Suppressor macrophage treated with lipopolysaccharide for 1 hour (primary cell): ENCODE data around the gene UBALD2.
A peak's percentile ranks its signal among the peaks of the same experiment; 100 is the strongest.
"Not testable (repeated sequence)": the region's sequence is repeated elsewhere in the genome, so short reads cannot be mapped to it uniquely, and the experiment has no call there.

ENCODE experiments used
- DNase-seq, 3 donors: peaks; one replicate each; pipeline ENCODE4 v3.0.0-alpha.2; 2020 to 2022

The UBALD2 gene

DNA sequence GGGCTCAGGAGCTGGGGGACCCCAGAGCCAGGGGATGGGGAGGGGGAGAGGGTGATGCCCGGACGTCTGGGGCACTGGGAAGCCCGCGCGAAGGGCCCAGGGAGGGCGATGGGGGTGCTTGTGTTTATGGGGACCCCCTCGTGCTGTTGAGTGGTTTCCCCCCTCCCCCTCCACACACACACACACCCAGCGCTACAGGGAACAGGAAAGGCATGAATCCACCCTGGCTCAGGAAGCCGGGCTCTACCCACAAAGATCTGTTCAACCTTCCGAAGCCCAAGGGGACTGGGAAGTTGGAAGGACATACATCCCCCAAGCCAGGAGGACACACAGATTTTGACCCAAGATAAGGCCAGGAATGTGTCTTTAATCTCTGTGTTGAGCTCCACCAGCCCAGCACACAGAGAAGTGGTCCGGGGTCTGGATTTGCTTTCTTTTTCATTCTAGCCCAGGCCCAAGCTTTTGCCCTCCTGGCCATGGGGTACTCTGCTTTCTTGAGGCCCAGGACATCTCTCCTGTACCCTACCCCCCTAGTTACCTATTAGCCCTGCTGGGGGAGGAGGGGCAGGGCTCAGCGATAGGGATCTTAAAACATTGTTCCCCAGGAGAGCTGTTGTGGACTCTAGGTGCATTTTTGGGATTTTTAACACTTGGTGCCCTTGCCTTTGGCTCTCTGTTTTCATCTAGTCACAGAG, 1.2 kb downstream of the UBALD2 start:
- DNase-seq = peak in 1 of 3 donors; percentile 54

DNA sequence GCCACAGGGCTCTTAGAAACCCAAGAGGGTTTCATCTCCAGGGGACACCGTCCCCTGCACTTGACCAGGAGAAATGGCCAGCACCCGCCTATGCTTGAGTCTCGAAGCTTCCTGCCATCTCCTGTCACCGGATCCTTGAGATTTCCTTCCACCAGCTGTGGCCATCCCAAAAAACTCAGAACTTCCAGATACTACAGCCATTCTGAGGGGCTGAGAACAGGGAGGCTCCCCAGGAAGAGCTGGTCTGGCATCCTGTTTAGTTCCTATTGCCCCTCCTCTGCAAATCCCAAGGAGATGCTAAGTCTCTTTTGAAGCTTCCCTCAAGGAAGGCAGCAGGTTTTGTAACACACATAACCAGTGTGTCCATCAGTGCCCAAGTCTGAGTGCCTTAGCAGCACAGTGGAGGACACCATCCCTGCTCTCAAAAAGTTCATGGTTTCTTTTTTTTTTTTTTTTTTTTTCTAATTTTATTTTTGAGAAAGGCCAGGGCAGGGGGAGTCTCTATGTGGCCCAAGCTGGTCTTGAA, 2.0 kb downstream of the UBALD2 start:
- no peak for DNase-seq

DNA sequence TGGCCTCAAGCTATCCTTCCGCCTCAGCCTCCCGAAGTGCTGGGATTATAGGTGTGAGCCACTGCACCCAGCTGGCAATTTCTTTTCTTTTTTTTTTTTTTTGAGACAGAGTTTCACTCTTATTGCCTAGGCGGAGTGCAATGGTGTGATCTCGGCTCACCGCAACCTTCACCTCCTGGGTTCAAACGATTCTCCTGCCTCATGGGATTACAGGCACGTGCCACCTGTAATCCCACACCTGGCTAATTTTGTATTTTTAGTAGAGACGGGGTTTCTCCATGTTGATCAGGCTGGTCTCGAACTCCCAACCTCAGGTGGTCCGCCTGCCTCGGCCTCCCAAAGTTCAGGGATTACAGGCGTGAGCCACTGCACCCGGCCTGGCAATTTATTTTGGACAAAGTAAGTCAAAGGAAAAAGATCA, 2.4 kb downstream of the UBALD2 start:
- not testable (repeated sequence) for DNase-seq

DNA sequence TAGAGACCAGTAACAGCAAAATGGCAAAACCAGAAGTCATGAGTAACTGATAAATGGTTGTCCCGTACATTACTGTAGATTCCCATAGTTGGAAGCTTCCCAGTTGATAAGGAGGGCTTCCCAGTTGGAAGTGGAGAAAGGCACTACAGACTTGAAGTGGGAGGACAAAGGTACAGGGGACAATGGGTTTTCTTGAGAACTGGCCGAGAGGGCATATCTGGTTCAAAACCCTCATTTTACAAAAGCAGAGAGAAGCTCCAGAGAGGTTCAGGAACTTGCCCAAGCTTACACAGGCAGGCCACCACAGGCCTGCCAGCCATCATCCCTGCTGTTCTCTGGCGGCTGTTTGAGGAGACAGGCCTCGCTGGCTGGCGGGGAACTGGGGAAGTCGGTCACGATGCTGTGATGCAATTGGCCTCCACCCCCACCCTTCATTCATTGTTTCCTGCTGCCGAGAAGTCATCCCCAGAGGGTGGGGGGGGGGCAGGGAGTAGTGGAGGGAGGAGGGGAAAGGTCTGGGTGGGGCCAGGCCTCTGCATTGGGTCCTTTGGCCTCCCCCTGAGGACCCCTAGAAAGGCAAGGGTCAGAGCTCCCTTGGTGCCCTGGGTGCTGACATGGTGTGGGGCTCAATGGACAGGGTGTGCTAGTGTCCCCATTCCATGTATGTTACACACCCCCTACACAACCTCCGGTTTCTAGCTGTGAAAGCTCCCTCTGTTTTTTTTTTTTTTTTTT, 3.0 kb downstream of the UBALD2 start:
- peak; percentile 93 to 94 (median 93) for DNase-seq

DNA sequence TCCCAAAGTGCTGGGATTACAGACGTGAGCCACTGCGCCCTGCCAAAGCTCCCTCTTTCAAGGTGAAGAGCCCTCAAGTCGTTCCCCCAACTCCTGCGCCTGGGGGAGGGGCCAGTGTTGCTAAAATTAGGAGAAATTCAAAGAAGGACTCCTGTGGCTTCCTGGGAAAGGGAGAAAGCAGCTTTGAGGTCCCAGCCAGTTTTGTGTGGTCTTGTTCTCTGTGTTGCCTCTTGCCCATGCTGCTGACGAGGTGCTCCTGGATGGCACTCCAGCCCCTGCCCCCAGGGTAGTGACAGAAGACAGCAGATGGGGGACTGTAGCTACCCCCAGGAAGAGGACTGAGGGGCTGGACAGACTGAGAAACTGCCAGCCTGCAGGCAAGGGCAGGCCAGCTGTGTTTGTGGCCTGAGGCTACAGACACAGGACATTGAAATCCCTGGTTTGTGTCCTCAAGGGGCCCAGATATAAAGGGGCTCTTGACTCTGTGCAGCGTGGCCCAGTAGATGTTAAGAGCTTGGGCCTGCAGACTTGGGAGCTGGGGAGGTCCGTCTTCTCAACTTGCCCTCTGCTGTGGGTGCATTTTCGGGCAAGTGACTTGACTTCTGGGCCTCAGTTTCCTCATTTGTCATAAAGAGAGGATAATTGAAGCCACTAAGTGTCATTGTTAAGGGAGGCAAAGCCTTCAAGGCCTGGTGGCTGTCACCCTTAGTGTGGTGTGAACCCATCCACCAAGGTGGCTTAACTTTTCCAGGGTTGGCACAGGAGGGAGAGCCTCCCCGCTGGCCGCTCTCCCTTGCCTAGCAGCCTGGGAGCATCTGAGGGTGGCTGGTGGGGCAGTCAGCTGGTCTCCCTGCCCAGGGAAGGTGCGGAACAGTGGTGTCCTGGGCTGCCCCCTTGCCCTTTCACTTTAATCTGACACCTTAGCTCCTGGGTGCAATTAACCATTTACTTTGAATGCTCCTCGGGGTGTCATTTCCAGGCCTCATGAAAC, 4.1 kb downstream of the UBALD2 start:
- no peak for DNase-seq

DNA sequence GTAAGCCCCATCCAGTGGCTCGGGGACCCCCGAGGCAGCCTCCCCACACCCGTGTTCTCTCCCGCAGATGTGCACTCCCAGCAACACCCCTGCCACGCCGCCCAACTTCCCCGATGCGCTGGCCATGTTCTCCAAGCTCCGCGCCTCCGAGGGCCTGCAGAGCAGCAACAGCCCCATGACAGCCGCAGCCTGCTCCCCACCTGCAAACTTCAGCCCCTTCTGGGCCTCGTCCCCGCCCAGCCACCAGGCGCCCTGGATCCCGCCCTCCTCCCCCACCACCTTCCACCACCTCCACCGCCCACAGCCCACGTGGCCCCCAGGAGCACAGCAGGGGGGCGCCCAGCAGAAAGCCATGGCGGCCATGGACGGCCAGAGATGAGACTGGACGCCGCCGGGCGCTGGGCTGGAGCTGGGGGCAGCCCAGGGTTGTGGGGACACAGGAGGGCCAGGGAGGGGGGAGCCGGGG, 5.0 kb downstream of the UBALD2 start:
- no peak for DNase-seq

DNA sequence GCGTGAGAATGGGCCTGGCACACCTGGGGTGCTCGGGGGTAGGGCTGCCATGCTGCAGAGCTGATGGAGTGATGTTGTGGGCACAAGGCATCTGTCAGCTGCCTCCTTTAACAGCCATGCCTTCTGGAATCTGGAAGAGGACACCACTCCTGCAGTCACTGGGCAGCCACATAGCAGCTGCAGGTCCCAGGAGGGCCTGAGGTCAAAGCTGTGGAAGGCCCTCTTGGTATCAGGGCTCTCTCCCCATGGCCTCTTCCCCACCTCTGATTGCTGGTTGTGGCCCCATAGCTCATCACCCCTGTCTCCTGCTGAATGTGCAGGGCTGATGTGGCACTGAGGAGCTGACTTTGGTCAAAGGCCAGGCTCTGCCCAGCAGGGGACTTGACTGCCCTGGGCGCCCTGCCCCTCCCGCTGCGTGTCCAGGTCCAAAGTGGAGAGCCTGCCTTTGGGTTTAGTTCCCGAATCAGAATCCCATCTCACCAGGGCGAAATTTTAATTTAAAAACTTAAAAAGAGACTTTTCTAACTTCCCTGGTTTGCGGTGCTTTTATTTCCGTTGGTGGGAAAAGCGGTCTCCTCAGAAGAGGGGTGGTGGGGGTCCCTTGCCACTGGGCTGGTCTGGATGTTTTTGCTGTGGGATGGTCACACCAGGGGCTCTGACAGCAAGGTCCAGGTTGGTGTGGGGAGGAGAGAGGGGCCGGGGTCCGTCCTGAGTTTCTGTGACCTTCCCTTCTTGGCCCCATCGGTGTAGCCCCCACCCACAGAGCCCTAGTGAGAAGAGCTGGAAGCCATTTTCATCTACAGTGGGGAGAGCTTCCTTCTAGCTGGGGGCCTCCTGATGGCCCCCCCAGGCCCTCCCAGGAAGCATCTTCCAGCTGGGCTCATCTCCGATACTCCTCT, 5.9 kb downstream of the UBALD2 start:
- DNase-seq = no peak

DNA sequence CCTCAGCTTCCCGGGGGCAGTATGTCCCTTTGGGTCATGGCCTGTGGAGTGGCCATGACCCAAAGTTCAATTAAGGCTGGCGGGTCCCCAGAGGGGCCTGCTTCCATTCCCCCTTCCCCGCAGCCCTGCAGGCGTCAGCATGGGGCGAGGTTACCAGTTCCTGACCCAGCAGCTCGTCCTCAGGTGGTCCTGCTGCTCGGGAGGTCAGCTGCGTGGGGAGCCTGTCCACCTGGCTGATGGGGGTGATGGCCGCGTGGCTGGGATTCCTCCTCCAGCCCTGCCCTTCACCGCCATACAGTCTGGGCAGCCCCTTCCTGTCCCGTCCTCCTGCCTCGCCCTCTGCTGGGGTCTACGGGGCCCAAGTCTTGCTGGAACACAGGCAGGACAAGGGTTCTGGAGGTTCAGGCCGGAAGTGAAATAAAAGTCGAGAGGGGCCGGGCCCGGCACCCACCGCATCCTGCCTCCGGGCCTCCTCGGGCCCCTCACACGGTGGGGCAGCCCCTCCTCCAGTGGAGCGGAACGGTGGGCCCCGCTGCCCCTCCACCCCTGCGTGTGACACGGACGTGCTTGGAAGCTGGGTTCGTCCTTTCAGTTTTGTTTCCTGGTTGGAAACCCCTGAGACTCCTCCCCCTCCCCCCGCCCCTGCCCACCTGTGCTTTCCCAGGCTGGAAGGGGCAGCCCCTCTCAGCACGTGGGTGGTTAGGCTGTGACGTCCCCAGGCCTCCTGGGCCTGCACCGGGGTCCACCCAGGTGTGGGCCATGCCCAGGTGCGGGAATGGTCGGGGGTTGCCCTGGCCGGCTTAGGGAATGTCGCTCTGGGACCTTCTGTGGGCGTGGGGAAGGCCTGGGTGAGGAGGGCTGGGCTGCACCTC, 6.8 kb downstream of the UBALD2 start:
- DNase-seq = peak; percentile 75 to 89 (median 84)

DNA sequence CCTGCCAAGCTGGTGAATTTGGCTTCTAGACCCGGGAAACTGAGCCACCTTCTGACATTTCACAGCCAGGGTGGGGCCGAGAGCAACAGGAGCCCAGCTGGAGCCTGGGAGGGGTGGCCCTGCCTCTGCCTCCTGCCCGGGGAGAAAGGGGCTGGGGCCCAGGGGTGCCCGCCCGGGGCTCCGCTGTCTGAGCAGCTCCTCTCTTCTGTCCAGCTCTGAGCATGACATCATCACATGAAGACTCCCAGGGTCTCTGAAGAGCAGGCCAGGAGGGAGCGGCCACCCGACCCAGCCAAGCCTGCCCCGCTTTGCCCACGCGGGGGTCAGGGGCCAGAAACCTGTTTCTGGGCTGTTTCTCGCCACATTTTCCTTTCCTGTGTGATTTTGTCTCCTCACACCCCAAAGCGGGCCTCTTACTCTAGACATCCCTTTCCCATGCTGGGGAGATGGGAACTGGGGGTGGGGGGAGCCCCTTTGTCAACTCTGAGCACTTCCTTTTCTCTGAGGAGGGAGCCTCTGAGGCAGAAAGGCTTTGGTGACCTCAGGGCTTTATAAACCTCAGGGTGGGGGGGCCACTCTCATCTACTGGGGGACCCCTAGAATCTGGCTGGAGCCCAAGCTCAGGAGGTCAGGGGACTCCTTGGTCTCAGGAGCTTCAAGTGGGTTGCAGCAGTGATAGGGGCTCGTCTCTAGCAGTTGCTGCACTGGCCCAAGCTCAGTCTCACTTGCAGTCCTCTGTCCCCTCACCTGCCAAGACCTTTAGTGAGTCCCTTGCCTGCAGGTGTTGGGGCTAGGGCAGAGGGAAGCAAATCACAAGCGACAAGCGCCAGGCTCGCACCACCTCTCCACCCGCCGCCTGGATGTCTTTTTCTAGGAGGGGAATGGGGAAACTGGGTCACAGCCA, 7.6 kb downstream of the UBALD2 start:
- peak; percentile 91 to 93 (median 93) for DNase-seq

DNA sequence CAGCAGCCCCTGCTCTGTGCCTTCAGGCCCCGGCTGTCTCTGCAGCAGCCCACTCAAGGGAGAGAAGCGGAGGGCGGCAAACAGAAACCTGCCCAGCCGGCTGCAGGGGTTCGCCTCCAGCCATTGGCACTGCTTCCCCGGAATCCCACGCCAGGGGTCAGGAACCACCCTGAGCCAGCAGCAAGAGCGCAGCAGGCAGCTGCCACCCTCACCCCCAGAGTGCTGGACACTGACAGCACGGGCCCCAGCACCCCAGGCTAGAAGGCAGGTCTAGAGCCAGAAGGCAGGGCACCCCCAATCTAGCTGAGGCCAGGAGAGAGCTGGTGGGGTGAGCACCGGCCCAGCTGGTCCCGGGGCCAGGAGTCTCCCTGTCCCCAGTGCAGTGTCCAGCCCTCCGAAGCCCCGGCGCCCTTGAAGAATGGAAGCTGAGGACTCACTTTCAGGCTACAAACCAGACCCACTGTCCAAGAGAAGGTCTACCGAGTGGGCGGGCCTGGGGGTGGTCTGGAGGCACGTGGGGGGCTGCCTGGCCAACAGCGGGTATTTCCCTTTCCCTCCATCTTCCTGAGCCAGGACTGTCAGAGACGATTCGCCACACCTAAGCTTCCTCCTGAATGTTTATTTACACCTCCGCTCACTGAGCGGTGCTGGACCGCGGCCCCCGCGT, 8.4 kb downstream of the UBALD2 start:
- no peak for DNase-seq

DNA sequence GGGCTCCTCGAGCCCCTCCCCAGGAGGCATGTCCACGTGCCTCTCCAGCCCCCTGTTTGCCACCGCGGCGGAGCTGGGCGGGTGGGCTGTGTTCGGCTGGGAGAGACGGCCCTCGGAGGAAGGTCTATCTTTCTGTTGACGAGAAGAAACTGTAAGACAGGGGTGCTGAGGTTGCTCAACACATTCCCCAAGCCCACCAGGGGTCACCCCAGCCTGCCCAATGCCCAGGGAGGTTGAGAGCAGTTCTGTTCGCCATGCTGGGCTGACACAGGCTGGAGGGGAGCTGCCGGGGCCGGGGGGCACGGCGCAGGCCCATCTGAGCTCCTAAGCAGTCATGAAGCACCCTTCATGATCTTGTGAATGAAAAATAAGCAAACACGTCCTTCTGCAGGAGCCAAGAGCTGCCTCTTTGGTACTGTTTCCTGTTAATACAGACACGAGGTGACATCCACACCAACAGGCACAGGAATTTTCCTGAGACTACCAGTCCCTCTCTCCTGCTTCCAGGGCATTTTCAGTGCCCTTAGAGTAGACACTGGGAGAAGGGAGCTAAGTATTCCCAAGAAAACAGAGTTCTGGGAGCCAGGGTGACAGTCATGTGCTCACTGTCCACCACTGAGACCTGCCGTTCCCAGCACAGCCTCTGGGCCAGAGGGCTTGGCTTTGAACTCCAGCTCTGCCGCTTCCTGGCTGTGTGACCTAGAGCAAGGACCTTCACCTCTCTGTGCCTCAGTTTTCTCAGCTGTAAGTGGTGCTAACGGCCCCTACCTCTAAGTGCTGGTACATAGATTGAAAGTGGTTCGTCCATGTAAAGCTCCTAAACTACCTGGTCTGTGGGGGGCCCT, 9.2 kb downstream of the UBALD2 start:
- DNase-seq = no peak

DNA sequence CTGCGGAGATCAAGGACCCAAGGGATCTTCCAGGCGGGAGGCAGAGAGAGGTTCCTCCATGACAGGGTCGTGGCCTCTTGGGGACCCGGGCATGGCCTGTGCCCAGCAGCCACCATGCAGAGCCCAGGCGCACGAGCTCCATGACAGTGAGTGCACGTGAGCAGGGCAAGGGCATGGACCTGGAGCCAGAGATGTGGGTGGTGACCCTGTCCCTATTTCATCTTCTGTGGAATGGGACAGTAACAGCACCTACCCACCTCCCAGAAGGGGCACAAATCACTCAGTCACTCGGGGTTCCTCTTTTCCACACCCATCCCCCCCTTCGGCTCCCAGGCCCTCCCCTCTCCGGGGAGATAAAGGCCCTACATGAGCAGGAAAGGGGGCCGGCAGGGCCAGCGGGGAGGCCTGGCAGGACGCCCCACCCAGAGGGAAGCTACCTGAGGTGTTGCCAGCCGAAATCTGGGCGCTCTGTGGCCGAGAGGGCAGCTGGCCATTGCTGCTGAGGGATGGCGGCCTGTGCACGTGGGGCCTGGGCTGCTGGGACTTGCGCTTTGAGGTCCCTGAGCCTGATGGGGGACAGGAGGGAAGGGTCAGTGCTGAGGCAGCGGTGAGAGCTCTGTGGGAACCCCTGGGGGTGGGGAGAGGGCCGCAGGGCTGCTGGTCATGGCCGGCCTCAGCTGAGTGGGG, 10.4 kb downstream of the UBALD2 start:
- no peak for DNase-seq

DNA sequence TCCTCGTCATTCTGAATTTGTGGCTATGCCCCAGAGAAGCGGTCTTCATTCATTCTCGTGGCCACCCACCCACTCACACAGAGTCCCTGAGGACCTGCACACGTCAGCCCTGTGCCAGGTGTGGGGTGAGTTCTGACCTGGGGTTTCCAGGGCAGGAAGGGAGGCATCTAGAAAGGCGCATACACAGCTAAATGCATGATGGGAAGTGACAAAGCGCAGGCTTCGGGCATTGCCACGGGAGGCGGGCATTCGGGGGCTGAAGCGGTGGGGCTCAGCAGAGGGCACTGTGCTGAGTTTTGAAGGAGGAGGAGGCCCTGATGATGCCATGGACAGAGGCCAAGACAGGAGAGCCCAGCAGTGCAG, 10.9 kb downstream of the UBALD2 start:
- DNase-seq = peak in 1 of 3 donors; percentile 13

DNA sequence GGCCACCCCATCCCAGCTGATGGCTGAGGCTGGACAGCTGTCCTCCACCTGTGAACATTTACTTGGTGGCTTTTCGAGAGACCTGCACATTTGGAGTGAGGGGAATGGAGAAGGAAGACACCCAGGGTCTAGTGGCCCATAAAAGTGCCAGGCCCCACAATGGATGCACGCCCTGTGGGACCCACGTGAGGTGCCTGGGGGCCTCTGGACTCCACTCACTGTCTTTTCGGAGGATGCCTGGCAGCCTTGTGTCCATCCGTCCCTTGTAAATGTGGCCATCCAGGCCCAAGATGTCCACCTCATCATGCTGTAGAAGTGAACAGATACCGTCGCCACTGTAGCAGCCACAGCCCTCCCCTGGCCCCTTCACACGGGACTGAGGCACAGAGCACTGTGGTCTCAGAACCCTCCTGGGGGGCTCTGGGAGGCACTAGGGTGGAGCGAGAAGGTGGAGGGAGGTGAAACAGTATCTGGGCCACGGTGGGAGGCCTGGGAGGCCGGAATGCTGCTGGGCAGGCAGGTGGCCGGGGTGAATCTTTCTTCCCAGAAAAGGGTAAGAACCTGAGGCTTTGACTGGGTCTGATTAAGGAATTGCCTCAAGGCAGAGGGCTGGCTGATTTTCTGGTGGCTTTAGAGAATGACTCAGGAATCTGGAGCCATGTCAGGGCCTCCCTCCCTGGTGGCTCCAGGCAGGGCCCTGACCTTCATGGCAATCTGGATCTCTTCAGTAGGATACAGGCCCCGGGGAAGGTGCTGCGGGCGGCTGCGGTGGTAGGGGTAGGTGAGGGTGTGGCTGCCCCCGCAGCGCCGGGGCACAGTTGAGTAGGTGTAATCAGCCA, 11.5 kb downstream of the UBALD2 start:
- DNase-seq = peak in 1 of 3 donors; percentile 14

DNA sequence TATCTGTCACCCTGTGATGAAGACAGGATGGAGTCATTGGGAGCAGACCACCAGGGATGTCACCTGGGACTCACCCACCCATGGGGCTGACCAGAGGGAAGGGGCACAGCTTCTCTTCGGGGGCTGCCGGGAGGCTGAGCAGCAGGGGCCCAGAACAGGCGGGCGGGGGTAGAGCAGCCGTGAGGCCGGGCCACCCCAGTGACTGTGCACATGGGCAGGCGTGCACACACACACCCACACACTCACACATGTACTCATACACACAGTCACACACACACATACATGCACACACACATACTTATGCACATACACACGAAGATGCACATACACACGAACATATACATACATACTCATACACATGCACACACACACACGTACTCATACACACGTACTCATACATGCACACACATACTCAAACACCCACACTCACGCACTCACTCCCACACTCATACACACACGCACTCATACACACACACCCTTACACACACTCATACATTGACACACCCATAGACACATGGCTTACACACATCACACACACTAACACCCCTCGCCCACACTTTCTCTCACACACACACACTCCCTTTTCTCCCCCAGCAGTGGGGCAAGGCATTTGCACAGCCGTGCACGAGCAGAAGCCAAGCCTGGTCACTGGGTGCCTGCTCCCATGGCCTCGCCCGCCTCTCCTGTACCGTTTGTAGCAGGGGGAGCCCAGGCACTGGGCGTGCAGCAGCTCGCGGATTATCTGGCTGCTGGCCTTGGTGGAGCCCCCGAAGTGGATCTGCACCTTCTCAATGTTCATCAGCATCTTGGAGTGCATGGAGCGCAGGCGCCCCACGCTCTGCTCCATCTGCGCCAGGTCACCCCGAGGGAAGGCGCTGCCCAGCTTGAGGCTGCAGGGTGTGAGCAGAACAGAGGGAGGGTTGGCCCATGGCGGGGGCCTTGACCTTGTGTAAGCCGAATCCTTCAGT, 12.4 kb downstream of the UBALD2 start:
- DNase-seq = no peak
